H9 (cell line): ENCODE results near the gene MRFAP1. TPM values are rescaled to one million over a fixed set of nuclear protein-coding genes. Genes with fewer than 3 reads are reported as not detected.
"Not testable (repeated sequence)": the region's sequence is repeated elsewhere in the genome, so short reads cannot be mapped to it uniquely, and the experiment has no call there.

ENCODE experiments used
- DNase-seq: peaks from one replicate; pipeline ENCODE4 v3.0.0-alpha.2; 2017
- H2AFZ ChIP-seq: one replicate; pipeline ENCODE4 v1.6.1; 2013; ENCODE audit warnings: mild to moderate bottlenecking, low read length, control low read depth, moderate library complexity
- H2AK5ac ChIP-seq: 2 replicates; pipeline ENCODE4 v1.6.1; 2013; ENCODE audit warnings: low read length, control low read depth, mixed read lengths; ENCODE audit not compliant: insufficient read length
- H2BK120ac ChIP-seq: one replicate; pipeline ENCODE4 v1.6.1; 2013; ENCODE audit warnings: low read depth, mild to moderate bottlenecking, low read length, control low read depth, inconsistent platforms; ENCODE audit not compliant: poor library complexity, severe bottlenecking
- H2BK12ac ChIP-seq: 2 replicates; pipeline ENCODE4 v1.6.1; 2013; ENCODE audit warnings: low read length, control low read depth, mixed read lengths, low read depth; ENCODE audit not compliant: insufficient read length
- H2BK15ac ChIP-seq: 2 replicates; pipeline ENCODE4 v1.6.1; 2013; ENCODE audit warnings: low read depth, low read length, control low read depth
- H2BK20ac ChIP-seq: one replicate; pipeline ENCODE4 v1.6.1; 2013; ENCODE audit warnings: low read depth, mild to moderate bottlenecking, low read length, control low read depth, inconsistent platforms; ENCODE audit not compliant: poor library complexity, severe bottlenecking
- H2BK5ac ChIP-seq: 2 replicates; pipeline ENCODE4 v1.6.1; 2013; ENCODE audit warnings: low read length, control low read depth, mixed read lengths; ENCODE audit not compliant: insufficient read length
- H3K14ac ChIP-seq: 2 replicates; pipeline ENCODE4 v1.6.1; 2013; ENCODE audit warnings: low read length, control low read depth; ENCODE audit not compliant: insufficient read depth
- H3K18ac ChIP-seq: 2 replicates; pipeline ENCODE4 v1.6.1; 2013; ENCODE audit warnings: low read depth, mild to moderate bottlenecking, mixed read lengths, low read length, control low read depth; ENCODE audit not compliant: insufficient read length
- H3K23ac ChIP-seq: 2 replicates; pipeline ENCODE4 v1.6.1; 2013; ENCODE audit warnings: low read length, control low read depth, mixed read lengths, low read depth; ENCODE audit not compliant: insufficient read length
- H3K23me2 ChIP-seq: 2 replicates; pipeline ENCODE4 v1.6.1; 2013; ENCODE audit warnings: low read depth, mild to moderate bottlenecking, mixed read lengths, low read length, control low read depth; ENCODE audit not compliant: insufficient read length, poor library complexity, severe bottlenecking
- H3K27ac ChIP-seq: 2 replicates; pipeline ENCODE4 v1.5.1; 2013; ENCODE audit warnings: low read length, control low read depth, mixed read lengths, low read depth; ENCODE audit not compliant: insufficient read length
- H3K27me3 ChIP-seq: 2 replicates; pipeline ENCODE4 v1.6.1; 2013; ENCODE audit warnings: low read length, control low read depth, inconsistent platforms; ENCODE audit not compliant: insufficient read depth
- H3K4ac ChIP-seq: 2 replicates; pipeline ENCODE4 v1.6.1; 2013; ENCODE audit warnings: low read depth, mild to moderate bottlenecking, control low read depth, inconsistent platforms, low read length, moderate library complexity
- H3K4me1 ChIP-seq: 2 replicates; pipeline ENCODE4 v1.6.1; 2013; ENCODE audit warnings: low read length, control low read depth, inconsistent platforms; ENCODE audit not compliant: insufficient read depth
- H3K4me2 ChIP-seq: 2 replicates; pipeline ENCODE4 v1.6.1; 2013; ENCODE audit warnings: low read length, control low read depth, mixed read lengths; ENCODE audit not compliant: insufficient read length, insufficient read depth
- H3K56ac ChIP-seq: 2 replicates; pipeline ENCODE4 v1.6.1; 2013; ENCODE audit warnings: low read depth, mild to moderate bottlenecking, mixed read lengths, low read length, control low read depth; ENCODE audit not compliant: insufficient read length
- H3K79me1 ChIP-seq: 2 replicates; pipeline ENCODE4 v1.6.1; 2013; ENCODE audit warnings: low read depth, mild to moderate bottlenecking, moderate library complexity, low read length, control low read depth, inconsistent platforms; ENCODE audit not compliant: insufficient read depth, poor library complexity, severe bottlenecking
- H3K79me2 ChIP-seq: 2 replicates; pipeline ENCODE4 v1.6.1; 2013; ENCODE audit warnings: low read length, control low read depth, inconsistent platforms; ENCODE audit not compliant: insufficient read depth
- H3K9ac ChIP-seq: 2 replicates; pipeline ENCODE4 v1.6.1; 2013; ENCODE audit warnings: low read length, control low read depth, mixed read lengths; ENCODE audit not compliant: insufficient read length; ENCODE audit errors: extremely low read depth
- H3K9me3 ChIP-seq: one replicate; pipeline ENCODE4 v1.6.1; 2013; ENCODE audit warnings: low read depth, low read length, inconsistent platforms; ENCODE audit not compliant: control insufficient read depth
- H3T11ph ChIP-seq: one replicate; pipeline ENCODE4 v1.6.1; 2013; ENCODE audit warnings: mild to moderate bottlenecking, low read length, control low read depth, inconsistent platforms
- H4K20me1 ChIP-seq: one replicate; pipeline ENCODE4 v1.6.1; 2013; ENCODE audit not compliant: control insufficient read depth, insufficient read length, insufficient read depth
- H4K5ac ChIP-seq: 2 replicates; pipeline ENCODE4 v1.6.1; 2013; ENCODE audit warnings: low read depth, mild to moderate bottlenecking, mixed read lengths, low read length, control low read depth; ENCODE audit not compliant: insufficient read length
- H4K8ac ChIP-seq: replicated peaks from 2 replicates; pipeline ENCODE4 v1.6.1; 2013; ENCODE audit warnings: low read length, control low read depth, mixed read lengths, low read depth; ENCODE audit not compliant: insufficient read length
- H4K91ac ChIP-seq: 2 replicates; pipeline ENCODE4 v1.6.1; 2013; ENCODE audit warnings: low read depth, mild to moderate bottlenecking, moderate library complexity, mixed read lengths, low read length, control low read depth; ENCODE audit not compliant: insufficient read length
- H3K27ac Mint-ChIP-seq, 3 experiments: 2 replicates in 2 of 3; 3 replicates in 1 of 3; pipeline ENCODE4 v1.8.0; 2020 to 2021; ENCODE audit warnings: mixed read lengths in 3 of 3, mild to moderate bottlenecking in 1 of 3, moderate library complexity in 1 of 3
- H3K27me3 Mint-ChIP-seq: 2 replicates; pipeline ENCODE4 v1.8.0; 2021; ENCODE audit warnings: low read depth, mild to moderate bottlenecking, moderate library complexity, mixed read lengths
- H3K36me3 Mint-ChIP-seq, 3 experiments: 2 replicates in 2 of 3; 3 replicates in 1 of 3; pipeline ENCODE4 v1.8.0; 2020 to 2021; ENCODE audit warnings: low read depth in 3 of 3, mixed read lengths in 3 of 3; ENCODE audit not compliant: insufficient read depth in 1 of 3
- H3K4me1 Mint-ChIP-seq, 2 experiments: 2 replicates each; pipeline ENCODE4 v1.8.0; 2020; ENCODE audit warnings: mixed read lengths in 2 of 2
- H3K4me3 Mint-ChIP-seq, 2 experiments: 2 replicates in 1 of 2; 3 replicates in 1 of 2; pipeline ENCODE4 v1.8.0; 2020 to 2021; ENCODE audit warnings: mild to moderate bottlenecking in 2 of 2, mixed read lengths in 2 of 2, moderate library complexity in 1 of 2
- H3K9me3 Mint-ChIP-seq, 2 experiments: 2 replicates in 1 of 2; 3 replicates in 1 of 2; pipeline ENCODE4 v1.8.0; 2020; ENCODE audit warnings: mild to moderate bottlenecking in 2 of 2, mixed read lengths in 2 of 2, moderate library complexity in 1 of 2
- WGBS: extraction: QIAGEN DNeasy Blood & Tissue Kit; methylation state at CpG from one replicate; pipeline ENCODE4 v1.1.7; 2013; ENCODE audit warnings: missing lambda C conversion rate, low lambda C conversion rate, mixed read lengths; ENCODE audit not compliant: insufficient read length; ENCODE audit errors: extremely low coverage; 5-methylcytosine and 5-hydroxymethylcytosine counted together
- total RNA-seq: library from RNA; stranded (reverse); gene quantifications from 2 replicates; pipeline ENCODE4 v1.2.1, GENCODE V29; 2021
- TF ChIP-seq, protein P1 (sequence below): fragments of 200-600 bp; sonication (generic); conservative IDR thresholded peaks from 3 replicates; pipeline ENCODE4 v1.8.0; 2021; ENCODE audit warnings: antibody characterized with exemption, mild to moderate bottlenecking

The MRFAP1 gene
- total RNA-seq, 1 experiment from 2014 or later: 328 TPM

DNA sequence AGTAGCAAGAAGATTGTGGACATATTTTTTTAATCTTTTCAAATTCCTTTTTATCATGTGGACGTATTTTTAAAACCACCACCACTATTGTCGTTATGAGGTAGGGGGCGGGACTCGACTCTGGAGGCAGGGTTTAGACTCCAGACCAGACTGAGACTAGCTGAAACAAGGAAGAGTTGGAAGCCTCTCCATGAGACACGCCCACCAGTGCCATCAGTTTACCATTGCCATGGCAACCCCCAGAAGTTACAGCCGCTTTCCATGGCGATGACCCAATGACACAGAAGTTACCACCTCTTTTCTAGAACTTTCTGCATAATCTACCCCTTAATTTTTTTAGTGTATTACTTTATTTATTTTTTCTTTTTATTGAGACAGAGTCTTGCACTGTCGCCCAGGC lies 8.7 kb downstream of the MRFAP1 start:
- Histone ChIP-seq H3K4me1 (no peaks in the 10 kb centered on the region), H2BK5ac (no peak overlapping the region), H4K8ac (no peak overlapping the region), H2BK15ac (no peak overlapping the region), H3K14ac (no peak overlapping the region), H2AK5ac (no peak overlapping the region), H3K27me3 (no peaks in the 10 kb centered on the region), H2BK12ac (no peak overlapping the region), H3T11ph (no peak overlapping the region), H3K56ac (no peak overlapping the region), H3K4ac (no peak overlapping the region), H2AFZ (no peak overlapping the region), H3K79me2 (no peaks in the 10 kb centered on the region), H4K5ac (no peak overlapping the region), H2BK20ac (no peak overlapping the region), H2BK120ac (no peak overlapping the region), H3K4me2 (no peak overlapping the region), H3K23ac (no peak overlapping the region), H3K27ac (no peak overlapping the region), H3K9me3 (no peaks in the 10 kb centered on the region), H3K9ac (no peak overlapping the region), H4K20me1 (no peaks in the 10 kb centered on the region), H3K79me1 (no peaks in the 10 kb centered on the region), H3K18ac (no peak overlapping the region), H4K91ac (no peak overlapping the region), H3K23me2 (no peaks in the 10 kb centered on the region)
- Mint-ChIP-seq H3K27me3 (peaks cover 5% of the 10 kb centered on the region), H3K36me3 (no peaks in the 10 kb centered on the region), H3K27ac (no peak overlapping the region), H3K4me1 (no peaks in the 10 kb centered on the region), H3K4me3 (no peak overlapping the region), H3K9me3 (peaks cover 2% of the 10 kb centered on the region in 2 experiments; a peak in 1 of 5 replicates)
- TF ChIP-seq, protein P1, sequence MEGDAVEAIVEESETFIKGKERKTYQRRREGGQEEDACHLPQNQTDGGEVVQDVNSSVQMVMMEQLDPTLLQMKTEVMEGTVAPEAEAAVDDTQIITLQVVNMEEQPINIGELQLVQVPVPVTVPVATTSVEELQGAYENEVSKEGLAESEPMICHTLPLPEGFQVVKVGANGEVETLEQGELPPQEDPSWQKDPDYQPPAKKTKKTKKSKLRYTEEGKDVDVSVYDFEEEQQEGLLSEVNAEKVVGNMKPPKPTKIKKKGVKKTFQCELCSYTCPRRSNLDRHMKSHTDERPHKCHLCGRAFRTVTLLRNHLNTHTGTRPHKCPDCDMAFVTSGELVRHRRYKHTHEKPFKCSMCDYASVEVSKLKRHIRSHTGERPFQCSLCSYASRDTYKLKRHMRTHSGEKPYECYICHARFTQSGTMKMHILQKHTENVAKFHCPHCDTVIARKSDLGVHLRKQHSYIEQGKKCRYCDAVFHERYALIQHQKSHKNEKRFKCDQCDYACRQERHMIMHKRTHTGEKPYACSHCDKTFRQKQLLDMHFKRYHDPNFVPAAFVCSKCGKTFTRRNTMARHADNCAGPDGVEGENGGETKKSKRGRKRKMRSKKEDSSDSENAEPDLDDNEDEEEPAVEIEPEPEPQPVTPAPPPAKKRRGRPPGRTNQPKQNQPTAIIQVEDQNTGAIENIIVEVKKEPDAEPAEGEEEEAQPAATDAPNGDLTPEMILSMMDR: no peak
- peak; percentile 45 for DNase-seq
- no CpG with 5 or more reads among the region's 8 CpGs for WGBS

DNA sequence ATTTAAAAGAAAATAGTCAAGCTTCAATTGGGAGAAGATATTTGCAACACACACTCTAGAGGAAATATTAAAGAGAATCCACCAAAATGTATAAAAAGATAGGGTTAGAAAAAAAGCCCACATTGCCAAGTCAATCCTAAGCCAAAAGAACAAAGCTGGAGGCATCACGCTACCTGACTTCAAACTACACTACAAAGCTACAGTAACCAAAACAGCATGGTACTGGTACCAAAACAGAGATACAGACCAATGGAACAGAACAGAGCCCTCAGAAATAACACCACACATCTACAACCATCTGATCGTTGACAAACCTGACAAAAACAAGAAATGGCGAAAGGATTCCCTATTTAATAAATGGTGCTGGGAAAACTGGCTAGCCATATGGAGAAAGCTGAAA lies 13.7 kb downstream of the MRFAP1 start:
- not testable (repeated sequence) for H2BK12ac ChIP-seq, H2BK20ac ChIP-seq, DNase-seq, H3K56ac ChIP-seq, H3K27ac Mint-ChIP-seq, H2AFZ ChIP-seq, H3K27ac ChIP-seq, H3K23me2 ChIP-seq, H3K79me2 ChIP-seq, H3K4ac ChIP-seq, H3K9ac ChIP-seq, H3K9me3 Mint-ChIP-seq, H4K8ac ChIP-seq, H3T11ph ChIP-seq, H3K79me1 ChIP-seq, H3K36me3 Mint-ChIP-seq, H3K14ac ChIP-seq, H2BK5ac ChIP-seq, H3K18ac ChIP-seq, H3K23ac ChIP-seq, H2BK15ac ChIP-seq, H3K27me3 ChIP-seq, H3K4me2 ChIP-seq, H4K20me1 ChIP-seq, H3K4me3 Mint-ChIP-seq, H3K9me3 ChIP-seq, H3K4me1 ChIP-seq, H3K4me1 Mint-ChIP-seq, H2BK120ac ChIP-seq, H2AK5ac ChIP-seq, H4K5ac ChIP-seq, H4K91ac ChIP-seq
- peaks cover 16% of the 10 kb centered on the region for H3K27me3 Mint-ChIP-seq
- WGBS: no CpG with 5 or more reads among the region's 3 CpGs
